CD4-positive, alpha-beta T cell (primary cell): ENCODE measurements around the gene DENND4A. TPM values are rescaled to one million over a fixed set of nuclear protein-coding genes. Genes with fewer than 3 reads are reported as not detected.

ENCODE experiments used
- ATAC-seq: fragments of 200-7000 bp; cut with Tn5 transposase; one replicate; pipeline ENCODE4 v1.10.0; 2022; ENCODE audit warnings: mild to moderate bottlenecking; ENCODE audit not compliant: poor library complexity
- CTCF ChIA-PET: fragments of 350-600 bp; sonication (Branson Sonifier 250); formaldehyde crosslinking; loops from one replicate; lab custom pipeline; 2021; ENCODE audit warnings: antibody characterized with exemption, inconsistent platforms; lab: Charles Lee
- POLR2A ChIA-PET: fragments of 350-600 bp; sonication (Branson Sonifier 250); formaldehyde crosslinking; loops from one replicate; lab custom pipeline; 2021; ENCODE audit warnings: antibody characterized with exemption, inconsistent platforms; lab: Charles Lee
- DNase-seq, 14 experiments: peaks; one replicate each; pipeline ENCODE4 v3.0.0-alpha.2; 2013 to 2020; ENCODE audit warnings: mixed read lengths in 2 of 14
- H3K27ac ChIP-seq, 2 donors: one replicate each; pipeline versions ENCODE4 v1.5.1 to v1.7.0; 2013; ENCODE audit warnings: low read length in 2 of 2, low read depth in 1 of 2, mild to moderate bottlenecking in 1 of 2
- H3K27me3 ChIP-seq, 2 experiments: 1 replicate in 1 of 2; 2 replicates in 1 of 2; pipeline versions ENCODE4 v1.6.1 to v1.7.0; 2013; ENCODE audit warnings: low read length in 2 of 2, control low read depth in 1 of 2, mild to moderate bottlenecking in 1 of 2, moderate library complexity in 1 of 2; ENCODE audit not compliant: insufficient read depth in 2 of 2, control insufficient read depth in 1 of 2
- H3K36me3 ChIP-seq: one replicate; pipeline ENCODE4 v1.6.1; 2013; ENCODE audit warnings: low read length, control low read depth; ENCODE audit not compliant: insufficient read depth
- H3K4me1 ChIP-seq: one replicate; pipeline ENCODE4 v1.6.1; 2013; ENCODE audit warnings: low read length, control low read depth; ENCODE audit not compliant: insufficient read depth
- H3K4me3 ChIP-seq: one replicate; pipeline ENCODE4 v1.5.1; 2013; ENCODE audit warnings: mild to moderate bottlenecking, low read length, moderate library complexity
- H3K9me3 ChIP-seq, 2 experiments: 1 replicate in 1 of 2; 2 replicates in 1 of 2; pipeline versions ENCODE4 v1.6.1 to v1.7.0; 2013; ENCODE audit warnings: low read length in 2 of 2, mild to moderate bottlenecking in 2 of 2, control low read depth in 1 of 2, moderate library complexity in 1 of 2; ENCODE audit not compliant: control insufficient read depth in 1 of 2, insufficient read depth in 1 of 2
- H3K27ac Mint-ChIP-seq: one replicate; pipeline ENCODE4 v1.8.0; 2020; ENCODE audit warnings: mixed read lengths
- H3K27me3 Mint-ChIP-seq: one replicate; pipeline ENCODE4 v1.8.0; 2021; ENCODE audit warnings: mixed read lengths
- H3K36me3 Mint-ChIP-seq: one replicate; pipeline ENCODE4 v1.8.0; 2021; ENCODE audit warnings: low read depth, mixed read lengths
- H3K4me1 Mint-ChIP-seq: one replicate; pipeline ENCODE4 v1.8.0; 2021; ENCODE audit warnings: low read depth, mixed read lengths
- H3K4me3 Mint-ChIP-seq: one replicate; pipeline ENCODE4 v1.8.0; 2020; ENCODE audit warnings: mild to moderate bottlenecking, mixed read lengths
- H3K9me3 Mint-ChIP-seq: one replicate; pipeline ENCODE4 v1.8.0; 2020; ENCODE audit warnings: mixed read lengths
- CTCF ChIP-seq: fragments of 200-600 bp; IDR thresholded peaks from one replicate; pipeline ENCODE4 v1.8.0; 2022; ENCODE audit warnings: antibody characterized with exemption, mild to moderate bottlenecking
- intact Hi-C, 2 experiments: fragments of 100-400 bp; cut with DNase I in 1 of 2; cut with micrococcal nuclease in 1 of 2; formaldehyde crosslinking; loops; one replicate each; pipeline versions ENCODE4 v1.15.1 to v1.9.0; 2023 to 2025; cut with DNase I, micrococcal nuclease
- total RNA-seq, 174 experiments: library from RNA in 2 of 174; stranded (reverse) in 2 of 174; gene quantifications; one replicate each; pipeline ENCODE4 v1.2.3 and lab custom pipeline; 2021 to 2026

Gene DENND4A
- total RNA-seq, 2 experiments from 2014 or later = 64.1 to 69.6 TPM

GRCh38 chr15:65793818-65794104, 1.7 kb upstream of the DENND4A start:
- Histone ChIP-seq H3K27me3 (no peaks in the 10 kb centered on the region), H3K4me3 (no peak overlapping the region), H3K9me3 (no peaks in the 10 kb centered on the region), H3K4me1 (peaks cover 18% of the 10 kb centered on the region), H3K36me3 (no peaks in the 10 kb centered on the region), H3K27ac (no peak overlapping the region)
- ChIA-PET CTCF (interaction anchor here (1.5 to 1.9 kb wide), 3 partner anchors 25 to 64 kb away, joined by 4 to 7 read pairs (median 4); no protein-coding TSS in a partner anchor), POLR2A (interaction anchor here (0.6 to 5.0 kb wide), 6 partner anchors 12 to 76 kb away, joined by 3 to 93 read pairs (median 23); partner anchors contain the start of gene RAB11A)
- H3K9me3 Mint-ChIP-seq = no peaks in the 10 kb centered on the region
- peaks cover 52% of the 10 kb centered on the region for H3K4me1 Mint-ChIP-seq
- no peaks in the 10 kb centered on the region for H3K27me3 Mint-ChIP-seq
- intact Hi-C loops = loop anchor here in 1 of 2 experiments (2.0 to 5.0 kb wide), 3 partner anchors 15 to 46 kb away; no protein-coding TSS in a partner anchor
- peaks cover 20% of the 10 kb centered on the region for H3K36me3 Mint-ChIP-seq
- peak overlapping the region; percentile 99 for H3K27ac Mint-ChIP-seq
- no peak for ATAC-seq
- TF ChIP-seq CTCF = no peak
- H3K4me3 Mint-ChIP-seq = peak overlapping the region; percentile 73
- no peak for DNase-seq

- no peak for ATAC-seq
Observed at GRCh38 chr15:65792988-65793817, 1.1 kb upstream of the DENND4A start.

More at GRCh38 chr15:65792988-65793817, 1.1 kb upstream of the DENND4A start:
- ChIA-PET CTCF (interaction anchor here (0.9 to 3.7 kb wide), 5 partner anchors 25 to 76 kb away, joined by 3 to 15 read pairs (median 4); partner anchors contain the start of gene RAB11A), POLR2A (interaction anchor here (0.7 to 5.0 kb wide), 16 partner anchors 9 to 679 kb away, joined by 3 to 93 read pairs (median 10); partner anchors contain the start of genes INTS14 and RAB11A)
- Histone ChIP-seq H3K9me3 (peaks cover 0 to under 1% of the 10 kb centered on the region in 2 experiments), H3K4me1 (peaks cover 23% of the 10 kb centered on the region), H3K4me3 (peak overlapping the region; percentile 96), H3K27ac (peak overlapping the region; percentile 99), H3K36me3 (no peaks in the 10 kb centered on the region), H3K27me3 (no peaks in the 10 kb centered on the region)
- peaks cover 20% of the 10 kb centered on the region for H3K36me3 Mint-ChIP-seq
- peak overlapping the region; percentile 90 for H3K4me3 Mint-ChIP-seq
- DNase-seq = no peak
- no peaks in the 10 kb centered on the region for H3K27me3 Mint-ChIP-seq
- intact Hi-C loops = loop anchor here (1.0 to 5.0 kb wide), 6 partner anchors 14 to 76 kb away; partner anchors contain the start of gene RAB11A (in 2 of the 2)
- no peak for TF ChIP-seq CTCF
- peaks cover 56% of the 10 kb centered on the region for H3K4me1 Mint-ChIP-seq
- H3K27ac Mint-ChIP-seq = peak overlapping the region; percentile 99
- H3K9me3 Mint-ChIP-seq = no peaks in the 10 kb centered on the region
